Activated CD4-positive, CD25-positive, alpha-beta regulatory T cell treated with anti-CD3 and anti-CD28 coated beads, Interleukin-2, amount 50 U/mL, for 24 hours (primary cell): ENCODE data around the gene LBX2.
"Not testable (repeated sequence)": the region's sequence is repeated elsewhere in the genome, so short reads cannot be mapped to it uniquely, and the experiment has no call there.

Experiments
- ATAC-seq, 2 donors: fragments of 150-1000 bp; cut with Tn5 transposase; one replicate each; pipeline ENCODE4 v1.10.0; 2021; ENCODE audit warnings: mild to moderate bottlenecking in 1 of 2, moderate library complexity in 1 of 2

Gene LBX2

GRCh38 chr2:74503506-74504475 is 4.4 kb upstream of the LBX2 start:
- no peak for ATAC-seq

GRCh38 chr2:74502720-74503505 is 3.5 kb upstream of the LBX2 start:
- peak; percentile 17 to 26 for ATAC-seq

GRCh38 chr2:74502147-74502719 is 2.8 kb upstream of the LBX2 start:
- ATAC-seq: no peak

- ATAC-seq: no peak
Measured at GRCh38 chr2:74501335-74502071, 2.1 kb upstream of the LBX2 start.

GRCh38 chr2:74500578-74500946 is 1.2 kb upstream of the LBX2 start:
- no peak for ATAC-seq

- no peak for ATAC-seq
Measured at GRCh38 chr2:74499940-74500577, 656 bp upstream of the LBX2 start.

- peak; percentile 59 to 72 for ATAC-seq
Measured at GRCh38 chr2:74498500-74499266, 720 bp downstream of the LBX2 start.

- peak in 1 of 2 donors; percentile 29 for ATAC-seq
Measured at GRCh38 chr2:74497777-74498499, 1.5 kb downstream of the LBX2 start.

- ATAC-seq: no peak
Measured at GRCh38 chr2:74496997-74497776, 2.2 kb downstream of the LBX2 start.

GRCh38 chr2:74495440-74495839 is 4.0 kb downstream of the LBX2 start:
- no peak for ATAC-seq

GRCh38 chr2:74493546-74493945 is 5.9 kb downstream of the LBX2 start:
- ATAC-seq: no peak

- ATAC-seq: no peak
Measured at GRCh38 chr2:74491648-74492544, 7.5 kb downstream of the LBX2 start.

GRCh38 chr2:74489906-74490305 is 9.5 kb downstream of the LBX2 start:
- ATAC-seq: no peak

GRCh38 chr2:74488643-74489481 is 10.5 kb downstream of the LBX2 start:
- no peak for ATAC-seq

- no peak for ATAC-seq
Measured at GRCh38 chr2:74486141-74486540, 13.3 kb downstream of the LBX2 start.

GRCh38 chr2:74483675-74484164 is 15.7 kb downstream of the LBX2 start:
- not testable (repeated sequence) for ATAC-seq
